Mammary microvascular endothelial cell (primary cell): ENCODE data around the gene LPIN1. TPM values are rescaled to one million over a fixed set of nuclear protein-coding genes. Genes with fewer than 3 reads are reported as not detected.

Experiments used
- total RNA-seq: library from RNA; depleted of rRNA; stranded (reverse); fragments of >200 nt; gene quantifications from 2 replicates; pipeline ENCODE4 v1.2.3, GENCODE V29; 2015

Gene LPIN1
- 27.6 and 29.9 TPM in 2 replicates for total RNA-seq

GRCh38 chr2:11746376-11746806 is at the start of gene LPIN1:
Gene LPIN1, plus strand, starts transcription at chr2:11746632. Its CDS starts 18,910 bp downstream, at chr2:11765542.

Other genes with a start within 250 kb of the LPIN1 start
- gene GREB1, start 212.6 kb upstream of the LPIN1 start, total RNA-seq: 0.13 and 0.34 TPM in 2 replicates
- gene NTSR2, start 76.4 kb upstream of the LPIN1 start, total RNA-seq: not detected in 2 replicates